ENCODE measurements around the gene GMDS. TPM values are rescaled to one million over a fixed set of nuclear protein-coding genes. Genes with fewer than 3 reads are reported as not detected.

GMDS gene
- total and polyA plus RNA-seq, 5 experiments from 2014 or later, result 11.4 to 25.0 (median 22.3) TPM

DNA sequence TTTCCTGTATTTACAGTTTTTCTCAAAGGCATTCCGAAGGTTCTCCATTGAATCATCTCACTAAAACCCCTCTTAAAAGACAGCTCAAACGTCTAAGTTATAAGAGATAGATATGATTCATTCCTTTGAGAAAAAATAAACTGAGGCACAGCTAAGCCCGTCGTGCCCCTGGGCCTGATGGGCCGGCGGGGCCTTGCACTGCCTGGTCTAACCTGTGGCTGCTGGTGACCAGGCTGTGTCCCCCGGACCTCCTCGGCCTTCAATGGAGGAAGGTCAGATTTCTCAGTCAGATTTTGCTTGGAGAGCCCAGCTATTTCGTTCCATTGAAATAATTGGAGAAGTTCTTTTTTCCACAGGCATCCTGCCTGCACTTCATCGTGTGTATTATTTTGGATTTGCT is 647.0 kb downstream of the GMDS start:
- POLR2A ChIA-PET, result no interaction called here
- H3K36me3 Mint-ChIP-seq, result no peaks in the 10 kb centered on the region
- no peak overlapping the region for H3K4me3 Mint-ChIP-seq
- ATAC-seq, result no peak
- DNase-seq, result peak in 1 of 10 donors; percentile 8
- H3K27ac Mint-ChIP-seq, result no peak overlapping the region
- H3K27me3 Mint-ChIP-seq, result peaks cover 40 to 85% (median 66%) of the 10 kb centered on the region in 5 donors
- peaks cover 2 to 13% (median 8%) of the 10 kb centered on the region in 4 donors for H3K4me1 Mint-ChIP-seq
- no peaks in the 10 kb centered on the region for H3K9me3 Mint-ChIP-seq

DNA sequence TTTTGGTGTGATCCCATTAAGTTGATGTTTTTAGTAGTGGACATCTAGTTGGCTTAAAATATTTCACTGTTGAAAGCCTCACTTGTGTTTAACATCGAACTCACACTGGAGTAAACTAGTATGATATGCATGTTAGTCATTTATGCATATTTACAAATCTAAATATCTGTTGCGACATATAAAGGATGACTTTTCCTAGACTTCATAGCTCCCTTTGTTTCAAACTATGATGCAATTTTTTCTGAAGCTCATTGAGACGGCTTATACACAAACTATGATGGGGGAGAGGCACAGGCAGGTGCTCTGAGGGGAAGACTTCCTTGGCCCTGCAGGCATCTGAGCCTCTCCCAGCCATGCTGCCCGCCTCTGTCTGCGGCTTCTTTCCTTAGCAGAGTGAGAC is 647.5 kb downstream of the GMDS start:
- DNase-seq (peak in 1 of 10 donors; percentile 44), ATAC-seq (no peak)
- POLR2A ChIA-PET, result no interaction called here
- Mint-ChIP-seq H3K27me3 (peaks cover 35 to 85% (median 62%) of the 10 kb centered on the region in 5 donors), H3K27ac (no peak overlapping the region), H3K4me1 (peaks cover 2 to 13% (median 8%) of the 10 kb centered on the region in 4 donors), H3K4me3 (no peak overlapping the region), H3K36me3 (no peaks in the 10 kb centered on the region), H3K9me3 (no peaks in the 10 kb centered on the region)

DNA sequence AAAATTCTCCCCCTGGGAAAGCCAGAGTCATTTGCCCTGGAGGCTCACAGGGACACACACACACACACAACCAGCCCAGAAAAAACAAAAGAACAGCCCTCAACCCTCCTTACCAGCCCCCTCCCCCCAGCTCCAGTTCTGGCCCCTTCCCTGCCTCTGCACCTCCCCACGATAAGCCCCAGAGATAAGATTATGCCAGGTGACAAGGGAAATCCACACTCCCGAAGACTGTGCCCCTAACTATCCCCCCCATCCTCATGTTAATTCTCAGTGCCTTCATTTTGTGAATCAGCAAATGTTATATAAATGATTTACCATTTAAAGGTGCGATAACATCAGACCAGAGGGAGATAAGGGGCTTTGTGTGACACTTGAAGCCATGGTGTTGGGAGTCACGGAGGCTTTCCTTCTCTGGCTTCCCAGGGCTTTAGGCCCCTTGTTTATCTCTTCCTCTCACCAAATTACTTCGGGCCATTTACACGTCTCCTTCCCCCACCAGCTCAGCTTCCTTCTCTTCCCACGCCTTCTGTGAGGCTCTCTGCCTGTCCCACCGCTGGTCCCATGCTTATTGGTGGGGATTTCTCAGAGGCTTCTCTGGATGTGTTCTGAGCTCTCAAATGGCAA is 648.2 kb downstream of the GMDS start:
- Mint-ChIP-seq H3K9me3 (no peaks in the 10 kb centered on the region), H3K4me3 (no peak overlapping the region)
- POLR2A ChIA-PET, result interaction anchor here (1.3 kb wide), 1 partner anchor 1037 kb away, joined by 4 read pairs; no protein-coding TSS in a partner anchor

DNA sequence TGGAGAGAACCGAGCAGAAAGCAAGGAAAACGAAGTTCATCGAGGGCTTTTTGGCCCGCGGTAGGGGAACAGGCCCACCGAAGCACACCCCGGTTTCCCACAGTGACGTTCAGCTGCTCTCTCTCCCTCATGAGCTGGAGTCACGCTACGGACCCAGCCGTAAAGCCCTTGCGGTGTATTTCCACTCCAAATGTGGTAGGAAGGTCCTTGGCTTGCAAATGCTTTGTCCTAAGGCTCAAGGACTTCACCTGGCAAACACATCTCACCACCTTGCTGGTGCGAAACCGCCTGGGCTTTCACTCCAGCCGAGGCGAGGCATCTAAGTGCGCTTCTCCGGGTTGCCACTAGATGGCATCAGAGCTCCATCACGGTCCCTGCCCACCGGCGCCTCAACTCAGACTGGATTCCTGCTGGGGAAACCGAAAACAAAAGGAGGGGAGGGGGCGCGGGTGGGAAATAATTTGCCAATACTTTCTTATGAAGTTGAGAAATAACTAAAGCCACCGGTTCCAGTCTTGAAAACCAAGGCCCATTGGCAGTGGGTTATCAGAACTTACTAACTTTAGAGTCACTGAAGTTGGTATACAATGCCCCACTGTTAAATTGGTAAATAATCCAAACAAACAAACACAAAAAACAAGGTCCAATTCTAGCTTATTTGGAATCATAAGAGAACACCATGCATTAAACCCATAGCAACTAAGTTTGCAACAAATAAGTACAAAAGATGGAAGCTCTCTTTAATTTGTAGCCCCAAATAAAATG is 649.1 kb downstream of the GMDS start:
- no peaks in the 10 kb centered on the region for H3K36me3 Mint-ChIP-seq
- POLR2A ChIA-PET, result interaction anchor here (0.7 to 1.3 kb wide), 2 partner anchors 14 to 1038 kb away, joined by 4 read pairs; no protein-coding TSS in a partner anchor
- H3K27ac Mint-ChIP-seq, result peak overlapping the region in 1 of 10 donors; percentile 40
- H3K27me3 Mint-ChIP-seq, result peaks cover 31 to 73% (median 56%) of the 10 kb centered on the region in 5 donors
- ATAC-seq (peak; percentile 80 to 90), DNase-seq (peak; percentile 38 to 72 (median 64))
- peak overlapping the region in 8 of 10 donors; percentile 32 to 72 (median 54) for H3K4me3 Mint-ChIP-seq
- H3K9me3 Mint-ChIP-seq, result no peaks in the 10 kb centered on the region
- H3K4me1 Mint-ChIP-seq, result peaks cover 2 to 12% (median 8%) of the 10 kb centered on the region in 4 donors

More for the DNA sequence above, 648.2 kb downstream of the GMDS start:
- H3K27ac Mint-ChIP-seq, result no peak overlapping the region
- DNase-seq, result no peak
- no peaks in the 10 kb centered on the region for H3K36me3 Mint-ChIP-seq
- H3K27me3 Mint-ChIP-seq, result peaks cover 31 to 83% (median 58%) of the 10 kb centered on the region in 5 donors
- peaks cover 2 to 13% (median 8%) of the 10 kb centered on the region in 4 donors for H3K4me1 Mint-ChIP-seq
- ATAC-seq, result no peak

DNA sequence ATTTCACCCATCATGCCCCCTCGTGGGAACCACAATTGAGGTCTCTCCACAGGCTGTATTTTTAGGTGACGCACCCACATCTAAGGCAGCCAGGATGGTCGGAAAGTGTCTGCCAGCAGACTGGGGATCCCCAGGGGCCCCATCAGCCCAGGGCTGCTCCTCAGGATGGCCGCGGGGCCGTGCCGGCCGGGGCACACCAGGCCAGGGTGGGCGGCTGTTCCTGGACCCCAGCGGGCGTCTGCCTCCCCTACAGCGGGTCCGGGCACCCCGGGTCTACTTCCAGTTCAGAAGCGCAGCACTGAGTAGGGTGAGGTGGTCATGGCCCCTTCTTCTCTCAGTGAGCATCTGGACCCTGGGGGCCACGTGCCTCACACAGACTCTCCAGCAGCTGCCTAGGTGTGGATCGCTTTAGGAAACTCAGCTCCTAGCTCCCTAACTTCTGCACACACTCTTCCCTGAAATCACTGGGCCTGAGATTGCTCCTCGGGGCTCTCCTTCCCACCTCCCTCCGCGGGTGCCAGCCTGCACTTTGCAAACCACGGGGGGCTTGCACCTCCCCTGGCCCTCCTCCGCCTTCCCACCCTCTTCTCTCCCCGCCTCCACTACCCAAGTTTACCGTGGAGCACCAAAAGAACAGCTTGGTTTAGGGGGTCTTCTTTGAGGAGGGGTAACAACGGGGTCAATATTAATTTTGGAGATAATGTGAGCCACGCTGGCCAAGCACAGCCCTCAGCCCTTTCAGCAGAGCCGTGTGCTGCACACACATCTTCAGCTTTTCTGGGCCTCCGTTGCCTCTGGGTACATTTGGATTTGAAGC is 649.9 kb downstream of the GMDS start:
- peaks cover 24 to 65% (median 49%) of the 10 kb centered on the region in 5 donors for H3K27me3 Mint-ChIP-seq
- no peak for DNase-seq
- POLR2A ChIA-PET, result interaction anchor here (1.3 kb wide), 1 partner anchor 1039 kb away, joined by 4 read pairs; no protein-coding TSS in a partner anchor
- peaks cover 2 to 10% (median 6%) of the 10 kb centered on the region in 4 donors for H3K4me1 Mint-ChIP-seq
- no peaks in the 10 kb centered on the region for H3K9me3 Mint-ChIP-seq
- H3K4me3 Mint-ChIP-seq, result peak overlapping the region in 5 of 10 donors; percentile 29 to 71 (median 58)
- no peaks in the 10 kb centered on the region for H3K36me3 Mint-ChIP-seq
- ATAC-seq, result peak in 1 of 2 donors; percentile 68
- H3K27ac Mint-ChIP-seq, result no peak overlapping the region

DNA sequence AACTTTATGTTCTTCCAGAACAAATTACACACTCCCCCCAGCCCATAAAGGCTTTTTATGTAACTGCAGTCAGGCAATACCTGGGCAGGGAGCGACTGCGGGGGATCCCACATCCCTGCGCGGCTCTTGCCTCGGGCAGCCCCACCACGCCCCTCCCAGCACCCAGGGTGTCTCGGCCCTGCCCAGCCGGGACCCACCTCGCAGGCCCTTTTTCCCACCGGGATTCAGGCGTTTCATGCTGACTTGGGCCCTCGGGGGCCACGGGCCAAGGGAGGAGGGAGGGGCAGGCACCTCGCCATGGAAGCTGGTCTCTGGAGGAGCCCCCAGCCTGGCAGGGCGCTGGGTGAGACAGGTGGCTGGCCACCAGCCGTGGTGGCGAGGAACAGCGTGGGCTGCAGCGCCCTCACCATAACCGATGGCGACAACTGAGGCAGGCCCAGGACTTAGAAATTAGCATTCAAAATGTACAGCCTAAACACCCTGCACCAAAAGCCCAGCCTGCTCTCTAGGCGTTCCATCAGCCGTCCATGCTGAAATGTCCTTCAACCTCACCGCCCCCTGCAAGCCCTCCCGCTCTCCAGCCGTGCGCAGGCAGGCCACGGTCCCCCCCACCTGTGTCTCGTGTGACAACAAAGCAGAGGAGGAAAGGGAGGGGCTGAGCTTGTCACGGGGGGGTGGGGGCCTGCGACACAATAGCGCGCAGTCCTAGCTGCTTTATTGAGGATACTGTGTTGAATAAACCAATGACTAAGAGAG is 650.8 kb downstream of the GMDS start:
- ATAC-seq (peak in 1 of 2 donors; percentile 32), DNase-seq (no peak)
- H3K4me1 Mint-ChIP-seq, result peaks cover 2 to 10% (median 6%) of the 10 kb centered on the region in 4 donors
- peaks cover 17 to 63% (median 44%) of the 10 kb centered on the region in 5 donors for H3K27me3 Mint-ChIP-seq
- peak overlapping the region in 3 of 10 donors; percentile 1 to 39 (median 29) for H3K4me3 Mint-ChIP-seq
- H3K27ac Mint-ChIP-seq, result no peak overlapping the region
- no peaks in the 10 kb centered on the region for H3K9me3 Mint-ChIP-seq
- no peaks in the 10 kb centered on the region for H3K36me3 Mint-ChIP-seq
- POLR2A ChIA-PET, result no interaction called here

DNA sequence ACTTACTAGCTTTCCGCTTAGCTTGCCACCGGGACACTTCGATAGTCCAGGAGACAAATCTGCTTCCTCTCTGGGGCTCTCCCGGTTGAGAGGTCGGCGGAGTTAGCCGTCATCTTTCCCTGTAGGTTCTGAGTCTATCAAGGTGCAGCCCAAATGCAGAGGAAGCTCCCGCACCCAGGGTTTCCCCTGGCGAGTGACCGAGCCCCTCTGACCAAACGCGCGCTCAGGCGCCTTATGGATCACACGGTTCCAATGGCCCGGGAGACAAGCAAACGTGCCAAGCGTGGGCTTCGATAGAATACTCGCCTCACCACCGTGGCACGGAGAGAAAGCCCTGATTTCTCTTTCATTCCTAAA is 651.5 kb downstream of the GMDS start:
- POLR2A ChIA-PET, result no interaction called here
- Mint-ChIP-seq H3K9me3 (no peaks in the 10 kb centered on the region), H3K4me1 (peaks cover 2 to 10% (median 6%) of the 10 kb centered on the region in 4 donors), H3K27ac (no peak overlapping the region), H3K4me3 (no peak overlapping the region), H3K27me3 (peaks cover 15 to 63% (median 46%) of the 10 kb centered on the region in 5 donors), H3K36me3 (no peaks in the 10 kb centered on the region)
- ATAC-seq (no peak), DNase-seq (no peak)

DNA sequence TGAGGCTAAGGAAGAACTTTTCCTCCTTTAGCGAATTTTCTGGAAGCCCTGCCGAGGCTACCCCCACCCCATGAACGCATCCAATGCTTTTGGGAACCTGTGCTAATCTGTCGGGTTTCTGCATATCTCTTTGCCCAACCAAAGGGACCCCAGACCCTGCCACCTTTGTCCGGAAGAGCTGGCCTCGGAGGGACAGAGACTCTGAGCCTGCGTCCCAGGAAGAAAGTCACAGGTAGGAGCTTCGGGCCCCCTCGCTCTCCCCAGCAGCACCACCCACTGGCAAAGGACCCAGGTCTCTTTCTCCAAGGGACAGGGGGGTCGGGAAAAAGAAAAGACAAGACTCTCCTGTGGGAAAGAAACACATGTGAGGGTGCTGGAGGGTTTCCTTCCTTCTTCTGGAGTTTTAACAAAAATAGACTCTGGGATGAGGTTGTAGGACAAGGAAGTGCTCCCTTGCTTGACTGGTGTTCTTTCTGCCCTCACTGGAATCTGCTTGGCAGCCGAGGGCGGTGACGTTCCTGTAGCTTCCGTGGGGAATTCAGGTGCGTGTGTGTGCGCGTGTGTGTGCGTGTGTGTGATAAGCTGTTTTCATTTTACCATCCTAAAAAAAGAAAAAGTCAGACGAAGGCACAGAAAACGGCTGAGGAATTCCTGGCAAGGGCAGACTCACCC is 652.0 kb downstream of the GMDS start:
- no peaks in the 10 kb centered on the region for H3K36me3 Mint-ChIP-seq
- H3K9me3 Mint-ChIP-seq, result no peaks in the 10 kb centered on the region
- no peak for DNase-seq
- H3K4me3 Mint-ChIP-seq, result no peak overlapping the region
- H3K27ac Mint-ChIP-seq, result no peak overlapping the region
- no peak for ATAC-seq
- peaks cover 15 to 58% (median 45%) of the 10 kb centered on the region in 5 donors for H3K27me3 Mint-ChIP-seq
- H3K4me1 Mint-ChIP-seq, result peaks cover 2 to 10% (median 6%) of the 10 kb centered on the region in 4 donors
- POLR2A ChIA-PET, result no interaction called here

DNA sequence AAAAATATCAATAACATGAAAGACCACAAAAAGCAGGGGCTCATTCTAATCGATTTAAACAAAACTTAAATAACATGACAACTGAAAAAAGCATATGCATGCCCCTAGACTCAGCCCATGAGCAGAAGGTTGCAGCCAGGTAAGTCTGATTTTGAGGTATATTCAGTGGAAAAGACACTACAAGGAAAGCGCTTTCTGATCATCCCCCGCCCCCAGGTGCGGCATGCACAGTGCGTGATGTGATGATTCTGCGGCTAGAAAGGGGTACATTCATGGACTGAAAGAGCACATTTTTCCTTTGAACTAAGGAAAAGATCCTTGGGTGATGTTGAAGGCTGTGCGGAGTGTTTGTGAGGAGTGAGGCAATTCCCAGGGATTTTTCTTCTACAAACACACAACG is 652.6 kb downstream of the GMDS start:
- DNase-seq (no peak), ATAC-seq (no peak)
- POLR2A ChIA-PET, result no interaction called here
- Mint-ChIP-seq H3K4me1 (peaks cover 2 to 10% (median 6%) of the 10 kb centered on the region in 4 donors), H3K9me3 (no peaks in the 10 kb centered on the region), H3K4me3 (no peak overlapping the region), H3K27ac (no peak overlapping the region), H3K27me3 (peaks cover 11 to 52% (median 39%) of the 10 kb centered on the region in 5 donors), H3K36me3 (no peaks in the 10 kb centered on the region)

DNA sequence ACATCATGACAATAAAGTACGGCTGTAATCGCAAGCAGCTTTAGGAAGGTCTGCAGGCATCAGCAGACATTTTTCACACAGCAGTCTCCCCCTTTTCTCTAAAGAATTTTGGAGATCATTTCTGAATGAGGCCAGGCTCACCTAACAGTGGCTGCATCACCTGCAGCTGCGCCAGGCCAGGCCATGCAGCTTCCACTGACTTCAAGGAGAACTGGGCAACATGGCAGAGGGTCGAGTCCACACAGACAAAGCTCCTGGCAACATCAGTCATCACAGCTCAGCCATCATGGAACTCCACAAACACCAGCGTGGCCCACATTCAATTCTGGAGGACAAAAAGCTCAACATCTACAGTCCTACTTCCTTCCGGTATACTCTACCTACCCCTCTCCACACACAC is 653.5 kb downstream of the GMDS start:
- no peak for DNase-seq
- POLR2A ChIA-PET, result no interaction called here
- peaks cover 4 to 44% (median 33%) of the 10 kb centered on the region in 5 donors for H3K27me3 Mint-ChIP-seq
- peaks cover 2 to 10% (median 6%) of the 10 kb centered on the region in 4 donors for H3K4me1 Mint-ChIP-seq
- H3K9me3 Mint-ChIP-seq, result no peaks in the 10 kb centered on the region
- no peak for ATAC-seq
- H3K4me3 Mint-ChIP-seq, result no peak overlapping the region
- H3K36me3 Mint-ChIP-seq, result no peaks in the 10 kb centered on the region
- no peak overlapping the region for H3K27ac Mint-ChIP-seq

DNA sequence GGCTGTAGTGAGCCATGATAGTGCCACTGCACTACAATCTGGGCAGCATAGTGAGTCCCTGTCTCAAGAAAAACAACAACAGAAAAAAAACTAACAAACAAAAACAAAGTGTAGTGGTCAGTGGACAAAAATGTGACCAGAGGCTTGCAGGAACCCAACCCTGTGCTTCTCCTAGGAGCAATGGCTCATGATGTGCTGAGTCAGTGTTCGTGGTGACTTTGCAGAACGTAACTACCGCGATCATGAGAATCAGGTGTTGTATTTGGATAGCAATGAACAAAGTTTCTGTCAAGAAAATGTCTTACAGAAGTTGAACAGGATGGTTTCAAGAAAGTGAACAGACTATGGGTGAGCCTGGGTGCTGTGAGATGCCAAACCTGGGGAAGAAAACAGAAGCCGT is 654.2 kb downstream of the GMDS start:
- H3K9me3 Mint-ChIP-seq, result no peaks in the 10 kb centered on the region
- peaks cover 3 to 42% (median 29%) of the 10 kb centered on the region in 5 donors for H3K27me3 Mint-ChIP-seq

More for the DNA sequence above, 654.2 kb downstream of the GMDS start:
- no peak for ATAC-seq
- POLR2A ChIA-PET, result no interaction called here
- no peak overlapping the region for H3K4me3 Mint-ChIP-seq
- no peak for DNase-seq
- H3K36me3 Mint-ChIP-seq, result no peaks in the 10 kb centered on the region
- peaks cover 2 to 9% (median 6%) of the 10 kb centered on the region in 4 donors for H3K4me1 Mint-ChIP-seq
- H3K27ac Mint-ChIP-seq, result no peak overlapping the region

Data from naive thymus-derived CD8-positive, alpha-beta T cell (primary cell).